ENCODE measurements around the gene GPD1. TPM values are rescaled to one million over a fixed set of nuclear protein-coding genes. Genes with fewer than 3 reads are reported as not detected.

The GPD1 gene
- total and polyA plus RNA-seq, 2 experiments from 2014 or later, result 2.5 to 3.4 TPM

- no peak for DNase-seq (ENCODE audit: low read depth in 1 of 2, low spot score in 1 of 2)
- H3K27ac ChIP-seq, result peak overlapping the region; percentile 43
- H3K4me3 ChIP-seq, result no peak overlapping the region
- H3K9me3 ChIP-seq (ENCODE audit: low read depth), result no peaks in the 10 kb centered on the region
- TF ChIP-seq CTCF (IDR thresholded peaks at IDR 0.05; ENCODE audit: low read depth, low read length), result no peak
- H3K36me3 ChIP-seq, result no peaks in the 10 kb centered on the region
- H3K4me1 ChIP-seq (ENCODE audit: low read depth), result peaks cover 9% of the 10 kb centered on the region
- no peaks in the 10 kb centered on the region for H3K27me3 ChIP-seq
Measured at GRCh38 chr12:50120953-50121352, 17.1 kb downstream of the GPD1 start.

GRCh38 chr12:50121641-50122040 lies 17.8 kb downstream of the GPD1 start:
- Histone ChIP-seq H3K27ac (no peak overlapping the region), H3K4me1 (ENCODE audit: low read depth) (peaks cover 7% of the 10 kb centered on the region), H3K9me3 (ENCODE audit: low read depth) (no peaks in the 10 kb centered on the region), H3K36me3 (no peaks in the 10 kb centered on the region), H3K27me3 (no peaks in the 10 kb centered on the region), H3K4me3 (no peak overlapping the region)
- no peak for DNase-seq (ENCODE audit: low read depth in 1 of 2, low spot score in 1 of 2)
- no peak for TF ChIP-seq CTCF (IDR thresholded peaks at IDR 0.05; ENCODE audit: low read depth, low read length)

GRCh38 chr12:50123203-50123602 lies 19.4 kb downstream of the GPD1 start:
- H3K4me1 ChIP-seq (ENCODE audit: low read depth), result peaks cover 5% of the 10 kb centered on the region
- no peak overlapping the region for H3K27ac ChIP-seq
- no peaks in the 10 kb centered on the region for H3K9me3 ChIP-seq (ENCODE audit: low read depth)

GRCh38 chr12:50127546-50127945 lies 23.7 kb downstream of the GPD1 start:
- H3K4me3 ChIP-seq, result no peak overlapping the region
- H3K36me3 ChIP-seq, result peaks cover 25% of the 10 kb centered on the region
- H3K9me3 ChIP-seq (ENCODE audit: low read depth), result no peaks in the 10 kb centered on the region
- DNase-seq (ENCODE audit: low read depth in 1 of 2, low spot score in 1 of 2), result no peak
- H3K27me3 ChIP-seq, result no peaks in the 10 kb centered on the region
- peaks cover 5% of the 10 kb centered on the region for H3K4me1 ChIP-seq (ENCODE audit: low read depth)
- H3K27ac ChIP-seq, result peak overlapping the region; percentile 34
- no peak for TF ChIP-seq CTCF (IDR thresholded peaks at IDR 0.05; ENCODE audit: low read depth, low read length)

More at GRCh38 chr12:50123203-50123602, 19.4 kb downstream of the GPD1 start:
- TF ChIP-seq CTCF (IDR thresholded peaks at IDR 0.05; ENCODE audit: low read depth, low read length), result no peak
- no peaks in the 10 kb centered on the region for H3K27me3 ChIP-seq
- no peak for DNase-seq (ENCODE audit: low read depth in 1 of 2, low spot score in 1 of 2)
- H3K36me3 ChIP-seq, result peaks cover 5% of the 10 kb centered on the region
- no peak overlapping the region for H3K4me3 ChIP-seq

- Histone ChIP-seq H3K36me3 (peaks cover 29% of the 10 kb centered on the region), H3K4me1 (ENCODE audit: low read depth) (peaks cover 5% of the 10 kb centered on the region), H3K27me3 (no peaks in the 10 kb centered on the region), H3K4me3 (no peak overlapping the region), H3K27ac (no peak overlapping the region), H3K9me3 (ENCODE audit: low read depth) (no peaks in the 10 kb centered on the region)
- no peak for DNase-seq (ENCODE audit: low read depth in 1 of 2, low spot score in 1 of 2)
- TF ChIP-seq CTCF (IDR thresholded peaks at IDR 0.05; ENCODE audit: low read depth, low read length), result no peak
Measured at GRCh38 chr12:50129290-50129689, 25.5 kb downstream of the GPD1 start.
